Glomerular visceral epithelial cell (primary cell): ENCODE data around the gene UBA5.

Source experiments
- DNase-seq: peaks from one replicate; pipeline ENCODE4 v3.0.0-alpha.2; 2016; ENCODE audit errors: extremely low spot score

Gene UBA5

GRCh38 chr3:132654190-132654589, 5.9 kb upstream of the UBA5 start:
- no peak for DNase-seq

DNA sequence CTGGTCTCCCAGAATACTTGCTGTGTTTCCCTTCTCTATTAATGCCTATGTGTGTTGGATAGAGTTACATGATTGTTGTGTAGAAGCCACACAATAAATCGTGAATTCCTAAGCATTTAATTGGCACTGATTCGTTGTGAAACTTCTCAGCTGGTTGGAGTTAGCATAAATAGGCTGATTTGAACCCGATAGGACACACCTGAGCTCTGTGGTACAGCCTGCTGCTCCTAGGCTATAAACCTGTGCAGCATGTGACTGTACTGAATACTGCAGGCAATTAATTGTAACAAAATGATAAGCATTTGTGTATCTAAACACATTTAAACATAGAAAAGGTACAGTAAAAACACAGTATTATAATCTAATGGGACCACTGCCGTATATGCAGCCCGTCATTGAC, 5.4 kb upstream of the UBA5 start:
- DNase-seq, result no peak

DNA sequence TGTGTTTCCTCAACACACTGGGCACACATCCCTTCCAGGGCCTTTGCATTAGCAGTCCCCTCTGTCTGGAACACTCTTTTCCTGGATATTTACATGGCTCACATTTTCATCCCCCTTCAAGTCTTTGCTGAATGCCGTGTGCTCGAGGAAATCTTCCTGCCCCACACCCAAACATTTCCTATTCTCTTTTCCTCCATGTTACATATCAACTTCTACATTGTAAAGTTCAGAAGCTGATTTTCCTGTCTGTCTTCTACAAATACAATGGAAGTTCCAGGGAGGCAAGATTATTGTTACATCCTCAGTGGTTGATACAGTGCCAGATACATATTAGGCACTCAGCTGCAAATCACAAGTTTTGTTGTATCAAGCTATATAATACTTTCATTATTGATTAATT, 4.7 kb upstream of the UBA5 start:
- no peak for DNase-seq

GRCh38 chr3:132657869-132658747, 2.0 kb upstream of the UBA5 start:
- DNase-seq, result no peak

GRCh38 chr3:132659000-132659364, 1.1 kb upstream of the UBA5 start:
- no peak for DNase-seq

DNA sequence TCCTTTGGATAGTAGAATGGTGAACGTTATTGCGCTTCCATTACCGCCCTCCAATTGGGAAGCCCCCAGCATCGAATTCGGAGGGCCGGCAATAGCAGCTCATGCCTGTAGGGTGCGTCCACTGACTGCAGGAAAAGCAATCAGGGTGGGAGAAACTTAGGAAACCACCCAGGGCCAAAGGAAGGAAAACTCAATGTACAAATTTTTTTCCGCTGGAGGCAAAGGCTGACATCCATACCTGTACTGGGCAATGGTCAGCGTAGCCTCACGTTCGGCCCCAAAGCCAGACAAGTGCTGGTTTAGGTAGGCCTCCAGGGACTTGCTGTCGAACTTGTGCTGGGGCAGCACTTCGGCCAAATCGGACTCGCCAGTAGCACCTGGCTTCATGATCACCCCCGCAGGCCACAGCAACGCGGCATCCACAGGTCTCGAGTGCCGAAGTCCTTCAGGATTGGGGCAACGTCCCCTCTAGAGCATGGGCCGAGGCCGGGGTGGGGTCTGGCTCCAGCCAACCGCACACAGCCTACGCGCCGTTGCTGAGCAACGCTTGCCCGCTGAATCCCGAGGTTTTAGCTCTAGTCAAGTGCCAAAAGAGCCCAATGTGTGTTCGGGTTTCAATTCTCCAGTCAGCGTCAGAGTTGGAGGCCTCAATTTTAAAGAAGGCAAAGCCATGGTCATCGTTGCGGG, 621 bp upstream of the UBA5 start, which contains the start of gene ACAD11:
Gene ACAD11 (minus strand): TSS at position 445 of the 687 bp plus-strand sequence. CDS start 58 bp downstream, at position 387.
- peak; percentile 61 for DNase-seq

DNA sequence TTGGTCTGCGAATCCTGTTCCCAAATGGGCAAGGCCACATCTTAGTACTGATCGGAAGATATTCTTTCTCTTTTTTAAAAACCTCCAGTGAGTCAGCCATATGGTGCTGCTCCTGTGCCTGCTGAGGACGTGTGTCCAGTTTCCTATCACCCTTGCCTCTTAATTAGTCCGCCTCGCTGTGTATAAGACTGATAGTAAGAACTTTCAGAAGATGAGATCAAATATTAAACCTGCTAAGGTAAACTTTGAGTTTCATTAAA, 612 bp downstream of the UBA5 start:
- DNase-seq, result no peak

DNA sequence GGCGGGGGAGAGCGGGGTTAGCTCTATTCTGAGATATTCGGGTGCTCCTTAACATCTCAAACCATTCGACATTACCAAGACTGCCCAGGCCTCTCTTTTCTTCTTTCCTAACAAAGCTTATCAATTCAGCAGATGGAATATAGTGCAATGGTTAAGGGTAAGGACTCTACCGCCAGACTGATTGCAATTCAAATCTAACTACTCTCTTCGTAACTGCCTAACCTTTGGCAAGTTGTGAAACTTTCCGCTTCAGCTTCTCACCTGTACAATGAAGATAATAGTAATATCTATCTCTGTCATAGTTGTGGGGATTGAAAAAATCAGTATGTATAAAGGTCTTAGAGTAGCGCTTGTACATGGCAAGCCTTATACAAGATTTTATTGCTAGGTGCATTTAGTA, 972 bp downstream of the UBA5 start:
- DNase-seq, result no peak

- no peak for DNase-seq
Measured at GRCh38 chr3:132662212-132662611, 2.1 kb downstream of the UBA5 start.

- no peak for DNase-seq
Measured at GRCh38 chr3:132665230-132665745, 5.2 kb downstream of the UBA5 start.

GRCh38 chr3:132669256-132669777, 9.2 kb downstream of the UBA5 start:
- no peak for DNase-seq

DNA sequence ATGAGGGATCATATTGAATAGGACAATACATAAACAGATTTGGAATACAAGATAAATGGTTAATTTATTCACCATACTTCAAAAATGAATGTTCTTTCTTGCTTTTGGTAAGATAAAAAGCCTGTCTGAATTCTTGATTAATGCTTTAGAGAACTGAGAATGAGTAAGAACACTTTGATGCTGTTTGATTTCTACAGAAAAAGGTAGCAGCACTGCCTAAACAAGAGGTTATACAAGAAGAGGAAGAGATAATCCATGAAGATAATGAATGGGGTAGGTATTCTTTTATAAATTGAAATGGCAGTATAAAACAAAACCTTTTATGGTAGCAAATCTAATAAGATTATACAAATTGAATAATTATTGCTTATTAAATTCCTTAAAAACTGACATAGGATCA, 15.3 kb downstream of the UBA5 start:
- DNase-seq, result no peak

DNA sequence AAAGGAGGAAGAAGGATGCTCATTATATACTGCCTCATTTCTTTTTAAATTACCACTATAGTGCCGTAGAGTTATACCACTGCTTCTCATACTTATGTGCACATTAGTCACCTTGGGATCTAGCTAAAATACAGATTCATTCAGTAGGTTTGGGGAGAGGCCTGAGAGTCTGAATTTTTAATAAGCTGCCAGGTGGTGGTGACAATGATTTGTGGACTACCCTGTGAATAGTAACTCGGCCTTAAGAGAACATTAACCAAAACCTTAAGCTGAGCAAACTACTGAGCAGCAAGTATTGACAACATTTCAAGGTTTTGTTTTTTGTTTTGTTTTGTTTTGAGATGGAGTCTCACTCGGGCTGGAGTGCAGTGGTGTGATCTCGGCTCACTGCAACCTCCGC, 19.8 kb downstream of the UBA5 start:
- no peak for DNase-seq

GRCh38 chr3:132681421-132681820, 21.3 kb downstream of the UBA5 start:
- no peak for DNase-seq

- DNase-seq, result no peak
Measured at GRCh38 chr3:132682201-132682600, 22.1 kb downstream of the UBA5 start.

DNA sequence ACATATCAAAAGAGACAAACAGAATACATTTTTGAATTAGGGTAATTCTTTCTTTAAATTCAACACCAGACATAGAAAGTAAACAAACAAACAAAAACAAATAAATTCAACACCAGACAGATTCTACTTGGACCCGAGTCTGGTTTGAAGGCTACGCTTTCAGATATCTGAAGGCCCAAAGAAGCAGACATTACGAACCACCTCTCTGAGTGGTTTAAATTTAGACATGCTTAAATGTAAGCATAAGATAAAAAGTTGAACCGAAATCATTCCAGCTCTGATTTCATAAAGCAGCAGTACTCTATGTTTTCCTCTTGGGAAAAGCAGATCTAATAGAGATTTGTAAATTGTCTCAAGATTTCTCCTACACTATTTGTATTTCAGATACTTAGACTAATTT, 29.9 kb downstream of the UBA5 start:
- no peak for DNase-seq

DNA sequence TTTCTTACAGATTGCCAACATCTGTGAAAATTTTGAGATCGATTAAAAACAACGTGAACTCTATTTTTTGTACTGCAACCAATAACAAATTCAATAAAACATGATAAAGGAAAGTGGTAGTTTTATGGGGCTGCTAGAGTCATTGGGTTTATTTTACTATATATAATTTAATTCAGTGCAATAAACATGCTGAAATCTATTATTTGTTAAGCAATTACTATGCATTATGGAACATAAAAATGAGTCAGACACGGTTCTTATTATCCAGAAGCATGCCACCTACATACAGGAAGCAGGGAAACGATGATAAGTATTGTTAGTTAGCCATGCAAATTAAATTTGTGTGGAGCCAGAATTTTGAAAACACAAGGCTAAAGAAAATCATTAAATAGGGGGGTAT, 34.9 kb downstream of the UBA5 start:
- no peak for DNase-seq

- no peak for DNase-seq
Measured at GRCh38 chr3:132695422-132695821, 35.3 kb downstream of the UBA5 start.

- no peak for DNase-seq
Measured at GRCh38 chr3:132703733-132704132, 43.6 kb downstream of the UBA5 start.

DNA sequence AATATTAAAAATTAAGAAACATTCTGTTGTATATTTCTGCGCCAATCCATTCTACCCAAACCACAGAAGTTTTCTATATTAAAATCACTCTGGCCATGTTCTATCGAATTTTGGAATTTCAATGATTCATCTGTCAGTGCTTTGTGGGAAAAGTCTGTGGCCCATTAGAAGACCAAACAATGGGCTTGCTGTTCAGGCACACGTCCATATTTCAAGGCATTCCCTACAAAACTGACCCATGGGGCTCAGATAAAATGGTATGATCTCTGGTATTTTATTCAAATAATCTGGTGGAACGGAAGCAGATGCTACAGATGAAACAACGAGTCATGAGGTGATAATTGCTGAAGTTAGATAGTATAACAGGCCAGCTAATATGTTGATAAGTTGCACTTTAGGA, 49.6 kb downstream of the UBA5 start:
- no peak for DNase-seq

- DNase-seq, result no peak
Measured at GRCh38 chr3:132710311-132710710, 50.2 kb downstream of the UBA5 start.

DNA sequence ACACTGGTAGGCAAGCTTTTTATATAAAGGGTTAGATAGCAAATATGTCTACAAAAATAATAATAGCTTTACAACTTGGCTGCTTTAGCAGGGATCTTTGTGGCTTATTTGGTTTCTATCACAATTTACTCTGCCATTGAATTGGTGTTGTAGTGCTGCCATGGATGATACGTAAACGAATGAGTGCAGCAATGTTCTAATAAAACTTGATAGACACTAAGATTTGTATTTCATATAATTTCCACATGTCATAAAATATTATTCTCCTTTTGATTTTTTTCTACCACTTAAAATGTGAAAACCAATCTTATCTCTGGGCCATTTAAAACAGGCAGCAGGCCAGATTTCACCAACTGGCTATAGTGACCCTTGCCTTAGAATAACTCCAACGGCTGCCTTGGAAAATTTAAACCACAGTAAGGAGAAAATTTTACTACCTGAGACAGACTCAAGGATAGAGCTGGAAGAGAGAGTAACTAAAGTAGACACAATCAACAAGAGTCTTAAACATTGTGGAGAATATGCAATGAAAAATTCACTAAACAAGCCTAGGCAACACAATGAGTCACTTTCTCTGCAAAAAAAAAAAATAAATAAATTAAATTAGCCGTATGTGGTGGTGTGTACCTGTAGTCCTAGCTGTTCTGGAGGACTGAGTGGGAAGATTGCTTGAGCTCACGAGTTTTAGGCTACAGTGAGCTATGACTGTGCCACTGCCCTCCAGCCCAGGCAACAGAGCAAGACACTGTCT, 54.0 kb downstream of the UBA5 start:
- no peak for DNase-seq
